OCI-LY7 (cell line): ENCODE measurements around the gene RNF144A. TPM values are rescaled to one million over a fixed set of nuclear protein-coding genes. Genes with fewer than 3 reads are reported as not detected.

ENCODE experiments used
- BruUV-seq: library from RNA; stranded (reverse); fragments of 400-500 nt; replicated peaks from 2 replicates; lab custom pipeline; 2021; lab: Mats Ljungman, UMichigan
- CTCF ChIA-PET: fragments of 300-600 bp; sonication (Branson Sonifier 250); formaldehyde crosslinking; loops from one replicate; lab custom pipeline; 2022; ENCODE audit warnings: antibody characterized with exemption; ENCODE audit not compliant: unreplicated experiment; lab: Charles Lee
- POLR2A ChIA-PET: fragments of 300-600 bp; sonication (Branson Sonifier 250); formaldehyde crosslinking; loops from one replicate; lab custom pipeline; 2022; ENCODE audit warnings: antibody characterized with exemption; lab: Charles Lee
- DNase-seq: peaks from one replicate; pipeline ENCODE4 v3.0.0-alpha.2; 2015; ENCODE audit warnings: low spot score
- H2AFZ ChIP-seq: fragments of 200-600 bp; sonication (generic), shearing (Covaris generic); 2 replicates; pipeline ENCODE4 v1.6.1; 2014; ENCODE audit warnings: mild to moderate bottlenecking, antibody characterized with exemption, low read length, moderate library complexity
- H3K27ac ChIP-seq: fragments of 200-600 bp; sonication (generic); 2 replicates; pipeline ENCODE4 v1.5.1; 2014; ENCODE audit warnings: mixed run types, low read depth, mild to moderate bottlenecking, moderate library complexity, low read length, inconsistent platforms; ENCODE audit not compliant: poor library complexity, severe bottlenecking
- H3K36me3 ChIP-seq: fragments of 200-600 bp; sonication (generic); 2 replicates; pipeline ENCODE4 v1.6.1; 2014; ENCODE audit warnings: mild to moderate bottlenecking, antibody characterized with exemption, low read length, moderate library complexity, mixed read lengths; ENCODE audit not compliant: insufficient read depth
- H3K4me1 ChIP-seq: fragments of 200-600 bp; sonication (generic); 2 replicates; pipeline ENCODE4 v1.5.1; 2014; ENCODE audit warnings: mild to moderate bottlenecking, low read length; ENCODE audit not compliant: insufficient read depth, poor library complexity, severe bottlenecking
- H3K4me2 ChIP-seq: fragments of 200-600 bp; sonication (generic); 2 replicates; pipeline ENCODE4 v1.6.1; 2014; ENCODE audit warnings: mild to moderate bottlenecking, low read length
- H3K4me3 ChIP-seq: fragments of 200-600 bp; sonication (generic); 2 replicates; pipeline ENCODE4 v1.5.1; 2014; ENCODE audit warnings: mild to moderate bottlenecking, low read depth, low read length; ENCODE audit not compliant: poor library complexity, severe bottlenecking
- H3K79me2 ChIP-seq: fragments of 200-600 bp; sonication (generic); 2 replicates; pipeline ENCODE4 v1.6.1; 2016; ENCODE audit warnings: low read depth, mild to moderate bottlenecking, low read length, moderate library complexity, mixed read lengths; ENCODE audit not compliant: insufficient read depth
- H3K9me2 ChIP-seq: fragments of 200-600 bp; sonication (generic); 2 replicates; pipeline ENCODE4 v1.6.1; 2016; ENCODE audit warnings: mild to moderate bottlenecking, low read length, mixed read lengths; ENCODE audit not compliant: insufficient read depth
- H3K9me3 ChIP-seq: fragments of 200-600 bp; sonication (generic); 2 replicates; pipeline ENCODE4 v1.6.1; 2014; ENCODE audit warnings: mild to moderate bottlenecking, mixed run types, low read length, mixed read lengths
- H4K20me1 ChIP-seq: fragments of 200-600 bp; sonication (generic); 2 replicates; pipeline ENCODE4 v1.6.1; 2014; ENCODE audit warnings: mild to moderate bottlenecking, antibody characterized with exemption, low read length, moderate library complexity, mixed read lengths; ENCODE audit not compliant: insufficient read depth
- CTCF ChIP-seq: fragments of 200-600 bp; sonication (generic); conservative IDR thresholded peaks from 2 replicates; pipeline ENCODE4 v1.5.1; 2014; ENCODE audit warnings: mild to moderate bottlenecking, antibody characterized with exemption, low read length, moderate library complexity, mixed read lengths
- EZH2phosphoT487 ChIP-seq: fragments of 200-600 bp; sonication (generic); IDR thresholded peaks from 2 replicates; pipeline ENCODE4 v1.6.1; 2018; ENCODE audit warnings: low read depth, borderline replicate concordance, mild to moderate bottlenecking, mixed run types, antibody characterized with exemption, low read length, moderate library complexity, mixed read lengths
- intact Hi-C: fragments of 100-400 bp; cut with micrococcal nuclease; formaldehyde crosslinking; loops from one replicate; pipeline ENCODE4 v1.10.0; 2022; ENCODE audit not compliant: unreplicated experiment
- total RNA-seq, 2 experiments: library from RNA; depleted of rRNA in 1 of 2; stranded (reverse); fragments of >200 nt in 1 of 2; shearing (Covaris generic) in 1 of 2; gene quantifications; 2 replicates each; pipeline ENCODE4 v1.2.3, GENCODE V29; 2014 to 2022

RNF144A gene
- total RNA-seq, 2 experiments from 2014 or later: 1.1 to 1.9 TPM

- H3K4me2 ChIP-seq: no peak overlapping the region
- H2AFZ ChIP-seq: no peak overlapping the region
- BruUV-seq: no TSS peak
- H3K9me2 ChIP-seq: no peaks in the 10 kb centered on the region
- no peaks in the 10 kb centered on the region for H4K20me1 ChIP-seq
- TF ChIP-seq CTCF (no peak), EZH2phosphoT487 (no peak)
- no peaks in the 10 kb centered on the region for H3K79me2 ChIP-seq
- no peak overlapping the region for H3K27ac ChIP-seq
- no peaks in the 10 kb centered on the region for H3K9me3 ChIP-seq
- no peaks in the 10 kb centered on the region for H3K4me1 ChIP-seq
- ChIA-PET CTCF (no interaction called here), POLR2A (no interaction called here)
- no peak for DNase-seq
- H3K4me3 ChIP-seq: no peak overlapping the region
- H3K36me3 ChIP-seq: no peaks in the 10 kb centered on the region
- intact Hi-C loops: no loop called here
Measured at GRCh38 chr2:7020468-7020867, 103.3 kb downstream of the RNF144A start.

GRCh38 chr2:7020939-7021470 lies 103.8 kb downstream of the RNF144A start:
- intact Hi-C loops: no loop called here
- no peak overlapping the region for H3K27ac ChIP-seq
- ChIA-PET CTCF (interaction anchor here (1.0 kb wide), 1 partner anchor 9 kb away, joined by 3 read pairs; no protein-coding TSS in a partner anchor), POLR2A (no interaction called here)
- no peaks in the 10 kb centered on the region for H3K9me2 ChIP-seq
- no peaks in the 10 kb centered on the region for H3K9me3 ChIP-seq
- no peak overlapping the region for H2AFZ ChIP-seq
- H3K36me3 ChIP-seq: no peaks in the 10 kb centered on the region
- no peaks in the 10 kb centered on the region for H3K4me1 ChIP-seq
- no peak overlapping the region for H3K4me3 ChIP-seq
- no peaks in the 10 kb centered on the region for H3K79me2 ChIP-seq
- no peak for DNase-seq
- no TSS peak for BruUV-seq
- no peak overlapping the region for H3K4me2 ChIP-seq
- no peak for TF ChIP-seq EZH2phosphoT487
- TF ChIP-seq CTCF: no peak
- no peaks in the 10 kb centered on the region for H4K20me1 ChIP-seq

GRCh38 chr2:7022492-7023385 lies 105.5 kb downstream of the RNF144A start:
- Histone ChIP-seq H3K4me2 (no peak overlapping the region), H3K36me3 (no peaks in the 10 kb centered on the region), H3K9me3 (no peaks in the 10 kb centered on the region), H3K79me2 (no peaks in the 10 kb centered on the region), H3K4me1 (no peaks in the 10 kb centered on the region), H3K4me3 (no peak overlapping the region), H4K20me1 (no peaks in the 10 kb centered on the region), H3K9me2 (no peaks in the 10 kb centered on the region), H3K27ac (no peak overlapping the region), H2AFZ (no peak overlapping the region)
- POLR2A ChIA-PET: interaction anchor here (0.5 to 1.0 kb wide), 4 partner anchors 63 to 101 kb away, joined by 3 to 6 read pairs (median 3); no protein-coding TSS in a partner anchor
- DNase-seq: no peak
- BruUV-seq: no TSS peak
- CTCF ChIA-PET: interaction anchor here (0.5 kb wide), 1 partner anchor 118 kb away, joined by 5 read pairs; no protein-coding TSS in a partner anchor
- intact Hi-C loops: no loop called here
- TF ChIP-seq CTCF: no peak
